ENCODE measurements around the gene MRPL9. TPM values are rescaled to one million over a fixed set of nuclear protein-coding genes. Genes with fewer than 3 reads are reported as not detected.

The MRPL9 gene
- total and polyA plus RNA-seq, 2 experiments from 2014 or later: 89.0 to 126 TPM

DNA sequence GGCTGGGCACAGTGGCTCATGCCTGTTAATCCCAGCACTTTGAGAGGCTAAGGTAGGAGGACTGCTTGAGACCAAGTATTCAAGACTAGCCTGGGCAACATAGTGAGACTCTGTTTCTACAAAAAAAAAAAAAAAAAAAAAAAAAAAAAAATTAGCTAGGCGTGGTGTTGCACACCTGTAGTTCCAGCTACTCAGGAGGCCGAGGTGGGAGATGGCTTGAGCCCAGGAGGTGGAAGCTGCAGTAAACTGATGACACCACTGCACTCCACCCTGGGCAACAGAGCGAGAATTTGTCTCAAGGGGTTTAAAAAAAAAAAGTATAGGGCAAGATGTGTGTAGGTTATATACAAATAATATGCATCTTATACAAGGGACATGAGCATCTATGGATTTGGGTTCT is 24.4 kb upstream of the MRPL9 start:
- H3K9me2 ChIP-seq (ENCODE audit: insufficient read depth): no peaks in the 10 kb centered on the region
- TF ChIP-seq NANOG (IDR thresholded peaks at IDR 0.05; ENCODE audit: borderline replicate concordance) (no peak), EZH2 (IDR thresholded peaks at IDR 0.05; ENCODE audit: low read depth, unreplicated experiment) (no peak), ETS1 (IDR thresholded peaks at IDR 0.05) (no peak), POLR2AphosphoS5 (IDR thresholded peaks at IDR 0.05; ENCODE audit: low read depth) (no peak), REST (IDR thresholded peaks at IDR 0.05; ENCODE audit: unreplicated experiment) (no peak), ZNF114 (CRISPR knock-in tag; IDR thresholded peaks at IDR 0.05) (no peak), STAT1 (IDR thresholded peaks at IDR 0.05; ENCODE audit: unreplicated experiment) (no peak), ZNF462 (CRISPR knock-in tag; IDR thresholded peaks at IDR 0.05) (no peak), ZNF331 (CRISPR knock-in tag; IDR thresholded peaks at IDR 0.05; ENCODE audit: low read depth) (no peak), CREB1 (CRISPR knock-in tag; IDR thresholded peaks at IDR 0.05; ENCODE audit: low read depth) (no peak), EZH2phosphoT487 (IDR thresholded peaks at IDR 0.05; ENCODE audit: unreplicated experiment) (no peak), JUNB (IDR thresholded peaks at IDR 0.05; ENCODE audit: unreplicated experiment) (no peak)
- TF ChIP-seq, protein P1, sequence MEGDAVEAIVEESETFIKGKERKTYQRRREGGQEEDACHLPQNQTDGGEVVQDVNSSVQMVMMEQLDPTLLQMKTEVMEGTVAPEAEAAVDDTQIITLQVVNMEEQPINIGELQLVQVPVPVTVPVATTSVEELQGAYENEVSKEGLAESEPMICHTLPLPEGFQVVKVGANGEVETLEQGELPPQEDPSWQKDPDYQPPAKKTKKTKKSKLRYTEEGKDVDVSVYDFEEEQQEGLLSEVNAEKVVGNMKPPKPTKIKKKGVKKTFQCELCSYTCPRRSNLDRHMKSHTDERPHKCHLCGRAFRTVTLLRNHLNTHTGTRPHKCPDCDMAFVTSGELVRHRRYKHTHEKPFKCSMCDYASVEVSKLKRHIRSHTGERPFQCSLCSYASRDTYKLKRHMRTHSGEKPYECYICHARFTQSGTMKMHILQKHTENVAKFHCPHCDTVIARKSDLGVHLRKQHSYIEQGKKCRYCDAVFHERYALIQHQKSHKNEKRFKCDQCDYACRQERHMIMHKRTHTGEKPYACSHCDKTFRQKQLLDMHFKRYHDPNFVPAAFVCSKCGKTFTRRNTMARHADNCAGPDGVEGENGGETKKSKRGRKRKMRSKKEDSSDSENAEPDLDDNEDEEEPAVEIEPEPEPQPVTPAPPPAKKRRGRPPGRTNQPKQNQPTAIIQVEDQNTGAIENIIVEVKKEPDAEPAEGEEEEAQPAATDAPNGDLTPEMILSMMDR (conservative IDR thresholded peaks at IDR 0.05; ENCODE audit: low read depth in 2 of 2): no peak
- H3K79me2 ChIP-seq (replicated peaks; ENCODE audit: insufficient read depth): peaks cover 3% of the 10 kb centered on the region; the same call in 1 of the 2 replicates
- H3K4me1 ChIP-seq (ENCODE audit: insufficient read depth): peaks cover 11% of the 10 kb centered on the region
- H3K27me3 Mint-ChIP-seq (ENCODE audit: insufficient read depth, low read depth, poor library complexity): peaks cover 6% of the 10 kb centered on the region
- no peak overlapping the region for H3K27ac ChIP-seq (ENCODE audit: low read depth)
- H3K9me3 Mint-ChIP-seq: peaks cover 2% of the 10 kb centered on the region; the same call in 1 of the 3 replicates
- H3K27me3 ChIP-seq (ENCODE audit: insufficient read depth): no peaks in the 10 kb centered on the region
- ATAC-seq (no peak), DNase-seq (ENCODE audit: low spot score) (no peak)
- H3K27ac Mint-ChIP-seq: no peak overlapping the region
- peaks cover 6% of the 10 kb centered on the region; the same call in 1 of the 2 replicates for H3F3A ChIP-seq (replicated peaks; ENCODE audit: low read depth)
- H3K4me3 ChIP-seq: no peak overlapping the region
- H3K36me3 Mint-ChIP-seq (ENCODE audit: low read depth): no peaks in the 10 kb centered on the region
- H3K36me3 ChIP-seq (ENCODE audit: insufficient read depth): no peaks in the 10 kb centered on the region
- no peak overlapping the region for H2AFZ ChIP-seq
- H3K4me1 Mint-ChIP-seq: peaks cover 11% of the 10 kb centered on the region; the same call in 2 of the 3 replicates
- H3K4me2 ChIP-seq: no peak overlapping the region
- no peak overlapping the region for H3K4me3 Mint-ChIP-seq
- no peaks in the 10 kb centered on the region for H4K20me1 ChIP-seq (replicated peaks; ENCODE audit: insufficient read depth)
